ENCODE data around the gene ARHGEF28. TPM values are rescaled to one million over a fixed set of nuclear protein-coding genes. Genes with fewer than 3 reads are reported as not detected.

ARHGEF28 gene
- total RNA-seq, 1 experiment from 2014 or later, result 0.42 TPM

DNA sequence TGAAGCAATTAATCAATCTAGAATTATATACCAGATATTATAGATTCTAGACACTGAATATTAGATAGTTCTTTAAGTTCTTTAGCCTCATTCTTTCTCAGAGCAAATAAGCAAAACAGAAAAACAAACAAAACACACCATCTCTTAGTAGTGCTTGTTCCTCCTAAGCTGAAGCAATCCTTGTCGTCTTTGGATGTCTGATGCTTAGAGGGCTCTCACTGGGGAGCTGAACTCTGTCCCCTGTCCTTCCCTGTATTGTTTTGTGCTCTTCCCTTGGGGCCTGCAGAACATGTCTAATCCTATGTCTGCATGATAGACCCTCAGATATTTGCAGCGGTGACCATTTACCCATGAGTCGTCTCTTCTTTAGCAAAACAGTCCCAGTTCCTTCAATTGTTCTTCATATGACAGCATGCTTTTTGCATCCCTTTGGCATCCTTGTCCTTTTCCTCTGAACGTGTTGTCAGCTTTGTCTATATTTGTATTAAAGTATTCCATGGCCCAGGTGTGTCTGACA is 114.3 kb downstream of the ARHGEF28 start:
- Histone ChIP-seq H3K36me3 (replicated peaks; ENCODE audit: control insufficient read depth, insufficient read depth, low read length) (no peaks in the 10 kb centered on the region), H3K27me3 (ENCODE audit: control insufficient read depth, insufficient read depth, low read length) (no peaks in the 10 kb centered on the region), H3K4me3 (ENCODE audit: insufficient read depth, low read depth, low read length) (no peak overlapping the region)
- DNase-seq, result no peak

- H3K36me3 ChIP-seq (replicated peaks; ENCODE audit: control insufficient read depth, insufficient read depth, low read length), result no peaks in the 10 kb centered on the region
- no peaks in the 10 kb centered on the region for H3K27me3 ChIP-seq (ENCODE audit: control insufficient read depth, insufficient read depth, low read length)
- no peak overlapping the region for H3K4me3 ChIP-seq (ENCODE audit: insufficient read depth, low read depth, low read length)
- no peak for DNase-seq
Observed at GRCh38 chr5:73743161-73743560, 117.2 kb downstream of the ARHGEF28 start.

DNA sequence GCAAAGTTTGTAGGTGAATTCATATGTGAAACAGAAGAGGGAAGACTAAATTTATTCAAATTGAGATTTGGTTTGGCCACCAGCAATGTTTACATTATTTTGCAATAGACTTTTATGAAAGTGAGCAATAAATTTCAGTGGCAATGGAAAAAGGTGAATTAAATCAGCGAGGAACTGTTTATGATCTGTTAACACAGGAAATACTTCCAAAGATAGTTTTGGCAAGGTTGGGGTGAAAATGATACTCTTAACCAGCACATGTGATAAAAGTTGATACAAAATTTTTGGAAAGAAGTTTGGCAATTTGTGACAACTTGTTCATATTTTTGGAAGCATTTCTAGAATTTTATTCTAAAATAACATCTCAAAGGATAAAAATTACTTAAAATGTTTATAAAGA is 119.8 kb downstream of the ARHGEF28 start:
- no peak for DNase-seq
- Histone ChIP-seq H3K36me3 (replicated peaks; ENCODE audit: control insufficient read depth, insufficient read depth, low read length) (no peaks in the 10 kb centered on the region), H3K4me3 (ENCODE audit: insufficient read depth, low read depth, low read length) (no peak overlapping the region), H3K27me3 (ENCODE audit: control insufficient read depth, insufficient read depth, low read length) (no peaks in the 10 kb centered on the region)

DNA sequence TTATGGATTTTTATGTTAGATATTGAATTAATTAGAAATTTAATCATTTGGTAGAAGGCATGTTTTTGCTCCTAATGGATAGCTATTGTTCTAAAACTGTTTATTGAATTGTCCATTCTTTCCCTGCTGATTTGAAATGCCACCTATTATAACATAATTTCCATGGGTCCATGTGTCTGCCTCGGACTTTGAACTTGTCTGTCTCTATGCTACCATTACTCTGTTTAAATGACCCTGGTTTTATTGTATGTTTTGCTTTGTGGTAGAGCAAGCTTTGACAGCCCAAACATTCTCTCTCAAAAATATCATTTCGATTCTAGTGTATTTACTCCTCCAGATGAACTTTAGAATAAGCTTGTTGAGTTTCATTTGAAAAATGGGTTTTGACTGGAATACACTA is 120.6 kb downstream of the ARHGEF28 start:
- DNase-seq, result no peak
- Histone ChIP-seq H3K27me3 (ENCODE audit: control insufficient read depth, insufficient read depth, low read length) (no peaks in the 10 kb centered on the region), H3K36me3 (replicated peaks; ENCODE audit: control insufficient read depth, insufficient read depth, low read length) (no peaks in the 10 kb centered on the region), H3K4me3 (ENCODE audit: insufficient read depth, low read depth, low read length) (no peak overlapping the region)

DNA sequence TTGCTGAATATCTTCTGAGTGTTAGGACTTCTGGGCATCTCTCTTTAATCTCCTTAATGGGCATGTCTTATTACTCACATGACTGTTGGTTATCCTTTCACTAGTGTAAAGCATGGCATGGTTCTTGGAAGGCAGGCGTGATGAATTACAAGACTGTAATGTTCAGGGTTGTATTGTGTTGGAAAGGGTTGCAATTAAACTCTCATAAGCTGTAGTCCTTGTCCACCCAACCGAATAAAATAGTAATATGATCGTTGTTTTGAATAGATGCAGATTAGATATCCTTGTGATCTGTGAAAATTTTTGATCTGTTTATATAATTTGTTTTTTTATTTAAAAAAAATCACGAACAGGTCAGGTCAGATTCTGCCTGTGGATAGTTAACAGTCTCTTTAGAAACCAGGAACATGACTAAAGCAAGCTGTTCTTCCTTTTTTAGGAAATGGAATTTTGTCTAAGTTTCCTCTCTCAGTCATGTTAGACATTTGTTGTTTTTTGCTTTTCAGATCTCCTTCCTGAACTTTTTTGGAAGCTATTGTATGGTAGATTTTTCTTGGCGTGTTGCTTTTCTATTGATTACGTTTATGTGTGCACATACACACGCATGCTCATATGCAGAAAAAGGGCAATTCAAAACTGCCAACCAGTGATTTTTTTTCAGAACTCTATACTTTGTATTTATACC is 121.8 kb downstream of the ARHGEF28 start:
- DNase-seq, result no peak
- H3K27me3 ChIP-seq (ENCODE audit: control insufficient read depth, insufficient read depth, low read length), result no peaks in the 10 kb centered on the region

GRCh38 chr5:73748510-73749400 is 122.8 kb downstream of the ARHGEF28 start:
- Histone ChIP-seq H3K36me3 (replicated peaks; ENCODE audit: control insufficient read depth, insufficient read depth, low read length) (no peaks in the 10 kb centered on the region), H3K27me3 (ENCODE audit: control insufficient read depth, insufficient read depth, low read length) (no peaks in the 10 kb centered on the region), H3K4me3 (ENCODE audit: insufficient read depth, low read depth, low read length) (no peak overlapping the region)
- no peak for DNase-seq

More for the DNA sequence above, 121.8 kb downstream of the ARHGEF28 start:
- Histone ChIP-seq H3K4me3 (ENCODE audit: insufficient read depth, low read depth, low read length) (no peak overlapping the region), H3K36me3 (replicated peaks; ENCODE audit: control insufficient read depth, insufficient read depth, low read length) (no peaks in the 10 kb centered on the region)

- no peak for DNase-seq
- no peaks in the 10 kb centered on the region for H3K36me3 ChIP-seq (replicated peaks; ENCODE audit: control insufficient read depth, insufficient read depth, low read length)
- no peak overlapping the region for H3K4me3 ChIP-seq (ENCODE audit: insufficient read depth, low read depth, low read length)
- H3K27me3 ChIP-seq (ENCODE audit: control insufficient read depth, insufficient read depth, low read length), result no peaks in the 10 kb centered on the region
Observed at GRCh38 chr5:73749485-73750270, 123.7 kb downstream of the ARHGEF28 start.

DNA sequence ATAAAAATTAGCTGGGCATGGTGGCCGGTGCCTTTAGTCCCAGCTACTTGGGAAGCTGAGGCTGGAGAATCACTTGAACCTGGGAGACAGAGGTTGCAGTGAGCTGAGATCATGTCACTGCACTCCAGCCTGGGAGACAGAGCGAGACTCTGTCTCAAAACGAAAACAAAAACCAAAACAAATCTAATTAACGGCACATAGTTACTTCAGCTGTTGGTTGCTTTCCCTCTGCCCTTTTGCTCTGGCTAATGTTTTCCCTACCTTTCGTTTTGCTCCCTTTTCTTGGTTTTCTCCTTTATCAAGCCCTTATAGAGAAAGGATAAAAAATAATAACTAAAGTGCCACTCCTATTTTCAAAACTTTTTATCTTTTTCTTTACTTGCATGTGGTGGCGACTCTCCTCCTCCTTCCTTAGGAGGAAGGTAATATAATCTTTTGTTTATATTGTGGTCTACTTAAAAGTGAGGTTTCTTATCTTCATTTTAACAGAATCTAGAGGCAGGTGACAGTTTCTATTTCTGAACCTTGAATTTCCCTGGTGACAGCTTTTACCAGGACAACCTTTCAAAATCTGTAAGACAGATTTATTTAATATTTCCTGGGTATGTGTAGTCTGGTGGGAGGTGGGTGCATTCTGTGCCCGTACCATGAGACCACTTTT is 125.4 kb downstream of the ARHGEF28 start:
- DNase-seq, result no peak
- H3K27me3 ChIP-seq (ENCODE audit: control insufficient read depth, insufficient read depth, low read length), result no peaks in the 10 kb centered on the region
- no peak overlapping the region for H3K4me3 ChIP-seq (ENCODE audit: insufficient read depth, low read depth, low read length)
- H3K36me3 ChIP-seq (replicated peaks; ENCODE audit: control insufficient read depth, insufficient read depth, low read length), result no peaks in the 10 kb centered on the region

- Histone ChIP-seq H3K4me3 (ENCODE audit: insufficient read depth, low read depth, low read length) (no peak overlapping the region), H3K27me3 (ENCODE audit: control insufficient read depth, insufficient read depth, low read length) (no peaks in the 10 kb centered on the region), H3K36me3 (replicated peaks; ENCODE audit: control insufficient read depth, insufficient read depth, low read length) (no peaks in the 10 kb centered on the region)
- DNase-seq, result no peak
Observed at GRCh38 chr5:73754254-73754653, 128.3 kb downstream of the ARHGEF28 start.

- Histone ChIP-seq H3K4me3 (ENCODE audit: insufficient read depth, low read depth, low read length) (no peak overlapping the region), H3K27me3 (ENCODE audit: control insufficient read depth, insufficient read depth, low read length) (no peaks in the 10 kb centered on the region), H3K36me3 (replicated peaks; ENCODE audit: control insufficient read depth, insufficient read depth, low read length) (no peaks in the 10 kb centered on the region)
- no peak for DNase-seq
Observed at GRCh38 chr5:73757416-73757815, 131.4 kb downstream of the ARHGEF28 start.

DNA sequence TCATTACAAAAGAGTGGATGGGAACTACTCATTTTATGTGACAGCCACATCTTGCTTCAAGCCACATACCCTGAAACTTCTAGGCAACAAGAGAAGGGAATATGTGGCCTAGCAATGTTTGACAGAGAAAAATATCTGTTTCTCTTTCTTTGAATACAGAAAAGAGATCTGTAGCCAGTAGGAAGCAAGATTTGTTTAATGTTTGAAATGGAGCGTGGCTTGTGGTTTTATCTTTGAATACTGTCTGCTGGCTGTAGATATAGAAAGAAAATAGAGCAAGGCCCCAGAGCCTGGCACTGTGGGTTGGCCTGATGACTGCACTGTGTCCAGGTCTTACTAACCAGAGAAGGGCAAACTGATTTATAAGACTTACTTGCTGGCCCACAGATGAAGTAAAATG is 133.8 kb downstream of the ARHGEF28 start:
- no peak overlapping the region for H3K4me3 ChIP-seq (ENCODE audit: insufficient read depth, low read depth, low read length)
- no peaks in the 10 kb centered on the region for H3K27me3 ChIP-seq (ENCODE audit: control insufficient read depth, insufficient read depth, low read length)
- H3K36me3 ChIP-seq (replicated peaks; ENCODE audit: control insufficient read depth, insufficient read depth, low read length), result no peaks in the 10 kb centered on the region
- DNase-seq, result no peak

GRCh38 chr5:73763300-73764032 is 137.5 kb downstream of the ARHGEF28 start:
- DNase-seq, result no peak
- H3K27me3 ChIP-seq (ENCODE audit: control insufficient read depth, insufficient read depth, low read length), result no peaks in the 10 kb centered on the region
- H3K4me3 ChIP-seq (ENCODE audit: insufficient read depth, low read depth, low read length), result no peak overlapping the region
- no peaks in the 10 kb centered on the region for H3K36me3 ChIP-seq (replicated peaks; ENCODE audit: control insufficient read depth, insufficient read depth, low read length)

DNA sequence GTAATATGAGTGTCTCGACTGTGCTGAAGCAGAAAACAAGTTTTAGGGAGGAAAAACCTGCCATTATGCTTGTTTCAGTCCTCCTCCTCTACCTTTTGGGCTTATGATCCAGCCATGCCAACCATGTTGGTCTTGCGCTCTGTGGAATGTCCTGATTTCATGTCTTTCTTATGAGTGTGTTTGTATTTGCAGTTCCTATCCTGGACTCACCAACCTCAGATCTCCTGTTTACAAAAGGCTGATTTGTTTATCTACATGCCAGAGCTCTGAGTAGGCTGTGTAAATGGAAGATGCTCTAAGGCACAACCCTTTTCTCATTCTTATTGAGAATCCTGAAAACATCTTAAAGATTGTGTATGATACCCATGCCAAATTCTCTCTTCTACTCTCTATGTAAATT is 138.6 kb downstream of the ARHGEF28 start:
- no peaks in the 10 kb centered on the region for H3K36me3 ChIP-seq (replicated peaks; ENCODE audit: control insufficient read depth, insufficient read depth, low read length)
- no peaks in the 10 kb centered on the region for H3K27me3 ChIP-seq (ENCODE audit: control insufficient read depth, insufficient read depth, low read length)
- H3K4me3 ChIP-seq (ENCODE audit: insufficient read depth, low read depth, low read length), result no peak overlapping the region
- no peak for DNase-seq

Data from H7 (cell line).